Thoracic aorta (tissue), 2 donors: ENCODE results near the gene PATZ1. TPM values are rescaled to one million over a fixed set of nuclear protein-coding genes. Genes with fewer than 3 reads are reported as not detected.
"Not testable (repeated sequence)": the region's sequence is repeated elsewhere in the genome, so short reads cannot be mapped to it uniquely, and the experiment has no call there.

Experiments
- ATAC-seq: fragments of 150-250 bp; one replicate; pipeline ENCODE4 v1.8.0; 2017; ENCODE audit warnings: low read depth; ENCODE audit not compliant: insufficient number of reproducible peaks, low FRiP score
- DNase-seq: peaks from one replicate; pipeline ENCODE4 v3.0.0-alpha.2; 2020; ENCODE audit warnings: low spot score
- H3K27ac ChIP-seq, 2 donors: fragments of 200-600 bp; sonication (generic); 1 replicate in 1 of 2; 2 replicates in 1 of 2; pipeline ENCODE4 v1.5.1; 2016; ENCODE audit warnings: mild to moderate bottlenecking in 2 of 2, moderate library complexity in 2 of 2
- H3K27me3 ChIP-seq: fragments of 200-600 bp; sonication (generic); replicated peaks from 2 replicates; pipeline ENCODE4 v1.6.0; 2016; ENCODE audit warnings: mild to moderate bottlenecking; ENCODE audit not compliant: insufficient read depth
- H3K36me3 ChIP-seq: fragments of 200-600 bp; sonication (generic); one replicate; pipeline ENCODE4 v1.5.1; 2016
- H3K4me1 ChIP-seq, 2 donors: fragments of 200-600 bp; sonication (generic); 1 replicate in 1 of 2; 2 replicates in 1 of 2; pipeline versions ENCODE4 v1.5.1 to v1.6.0; 2016; ENCODE audit warnings: low read depth in 2 of 2, mild to moderate bottlenecking in 1 of 2; ENCODE audit not compliant: control insufficient read depth in 1 of 2
- H3K4me3 ChIP-seq: fragments of 200-600 bp; sonication (generic); 2 replicates; pipeline ENCODE4 v1.5.1; 2016; ENCODE audit warnings: mild to moderate bottlenecking
- H3K9me3 ChIP-seq: fragments of 200-600 bp; sonication (generic); 2 replicates; pipeline ENCODE4 v1.5.1; 2016
- total RNA-seq, 2 donors: library from RNA; depleted of rRNA; stranded (reverse); fragments of >200 nt; gene quantifications; one replicate each; pipeline versions ENCODE4 v1.1.0 to v1.2.3, GENCODE V29; 2016
- TF ChIP-seq, protein P1 (sequence below): fragments of 200-600 bp; sonication (generic); IDR thresholded peaks from one replicate; pipeline ENCODE4 v1.5.1; 2019; ENCODE audit warnings: antibody characterized with exemption

PATZ1 gene
- total RNA-seq: 10 to 100 TPM; 14.6 to 15.2 TPM

- Histone ChIP-seq H3K9me3 (no peaks in the 10 kb centered on the region), H3K27ac (peak within 1 kb of the TSS; percentile 78 to 85), H3K27me3 (no peaks in the 10 kb centered on the region), H3K4me1 (peaks cover 22 to 40% of the 10 kb centered on the region in 2 donors), H3K4me3 (peak within 1 kb of the TSS; percentile 91), H3K36me3 (peaks cover 5% of the 10 kb centered on the region)
- TF ChIP-seq, protein P1, sequence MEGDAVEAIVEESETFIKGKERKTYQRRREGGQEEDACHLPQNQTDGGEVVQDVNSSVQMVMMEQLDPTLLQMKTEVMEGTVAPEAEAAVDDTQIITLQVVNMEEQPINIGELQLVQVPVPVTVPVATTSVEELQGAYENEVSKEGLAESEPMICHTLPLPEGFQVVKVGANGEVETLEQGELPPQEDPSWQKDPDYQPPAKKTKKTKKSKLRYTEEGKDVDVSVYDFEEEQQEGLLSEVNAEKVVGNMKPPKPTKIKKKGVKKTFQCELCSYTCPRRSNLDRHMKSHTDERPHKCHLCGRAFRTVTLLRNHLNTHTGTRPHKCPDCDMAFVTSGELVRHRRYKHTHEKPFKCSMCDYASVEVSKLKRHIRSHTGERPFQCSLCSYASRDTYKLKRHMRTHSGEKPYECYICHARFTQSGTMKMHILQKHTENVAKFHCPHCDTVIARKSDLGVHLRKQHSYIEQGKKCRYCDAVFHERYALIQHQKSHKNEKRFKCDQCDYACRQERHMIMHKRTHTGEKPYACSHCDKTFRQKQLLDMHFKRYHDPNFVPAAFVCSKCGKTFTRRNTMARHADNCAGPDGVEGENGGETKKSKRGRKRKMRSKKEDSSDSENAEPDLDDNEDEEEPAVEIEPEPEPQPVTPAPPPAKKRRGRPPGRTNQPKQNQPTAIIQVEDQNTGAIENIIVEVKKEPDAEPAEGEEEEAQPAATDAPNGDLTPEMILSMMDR: no peak
- DNase-seq (no peak), ATAC-seq (no peak)
These were observed at the start of gene PATZ1 for GRCh38 chr22:31346255-31346732. Gene PATZ1 (minus strand): TSS chr22:31346346. CDS start chr22:31345602, 744 bp downstream.

DNA sequence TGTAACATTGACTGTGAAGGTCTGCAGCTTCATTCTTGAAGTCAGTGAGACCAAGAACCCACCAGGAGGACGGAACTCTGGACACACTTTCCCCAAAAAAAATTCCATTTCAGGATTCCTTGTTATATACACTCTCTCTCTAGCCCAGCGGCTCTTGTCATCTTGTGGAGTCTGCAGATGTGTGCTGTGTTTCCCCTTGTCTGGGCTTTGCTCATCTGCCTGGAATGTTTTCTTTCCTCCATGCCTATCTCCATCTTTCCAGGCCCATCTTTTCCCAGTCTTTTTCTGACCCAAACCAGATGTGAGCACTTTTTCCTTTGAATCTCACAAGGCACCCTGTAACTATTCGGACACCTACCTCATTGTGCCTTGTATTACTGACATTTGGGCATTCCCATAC is 48.2 kb upstream of the PATZ1 start:
- H3K4me1 ChIP-seq: peaks cover 0 to 6% of the 10 kb centered on the region in 2 donors
- ATAC-seq: no peak
- no peak overlapping the region for H3K27ac ChIP-seq
- no peaks in the 10 kb centered on the region for H3K9me3 ChIP-seq
- no peak for DNase-seq
- H3K27me3 ChIP-seq: no peaks in the 10 kb centered on the region
- H3K4me3 ChIP-seq: no peak overlapping the region
- TF ChIP-seq, protein P1: no peak
- H3K36me3 ChIP-seq: no peaks in the 10 kb centered on the region

DNA sequence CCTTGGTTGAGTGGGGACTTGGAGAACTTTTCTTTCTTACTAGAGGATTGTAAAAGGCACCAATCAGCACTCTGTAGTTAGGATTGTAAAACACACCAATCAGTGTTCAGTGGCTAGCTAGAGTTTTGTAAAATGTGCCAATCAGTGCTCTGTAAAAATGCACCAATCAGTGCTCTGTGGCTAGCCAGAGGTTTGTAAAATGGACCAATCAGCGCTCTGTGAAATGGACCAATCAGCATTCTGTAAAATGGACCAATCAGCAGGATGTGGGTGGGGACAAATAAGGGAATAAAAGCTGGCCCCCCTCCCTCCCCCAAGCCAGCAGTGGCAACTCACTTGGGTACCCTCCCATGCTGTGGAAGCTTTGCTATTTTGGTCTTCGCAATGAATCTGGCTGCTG is 47.7 kb upstream of the PATZ1 start:
- no peaks in the 10 kb centered on the region for H3K27me3 ChIP-seq
- DNase-seq (no peak), ATAC-seq (no peak)
- no peak overlapping the region for H3K4me3 ChIP-seq
- TF ChIP-seq, protein P1: no peak
- H3K4me1 ChIP-seq: peaks cover 0 to 4% of the 10 kb centered on the region in 2 donors
- no peaks in the 10 kb centered on the region for H3K9me3 ChIP-seq
- no peaks in the 10 kb centered on the region for H3K36me3 ChIP-seq
- H3K27ac ChIP-seq: no peak overlapping the region

- not testable (repeated sequence) for H3K9me3 ChIP-seq, H3K36me3 ChIP-seq, DNase-seq, H3K4me3 ChIP-seq, H3K4me1 ChIP-seq, H3K27me3 ChIP-seq, ATAC-seq, H3K27ac ChIP-seq
These were observed 32.5 kb upstream of the PATZ1 start for GRCh38 chr22:31378651-31379050.

DNA sequence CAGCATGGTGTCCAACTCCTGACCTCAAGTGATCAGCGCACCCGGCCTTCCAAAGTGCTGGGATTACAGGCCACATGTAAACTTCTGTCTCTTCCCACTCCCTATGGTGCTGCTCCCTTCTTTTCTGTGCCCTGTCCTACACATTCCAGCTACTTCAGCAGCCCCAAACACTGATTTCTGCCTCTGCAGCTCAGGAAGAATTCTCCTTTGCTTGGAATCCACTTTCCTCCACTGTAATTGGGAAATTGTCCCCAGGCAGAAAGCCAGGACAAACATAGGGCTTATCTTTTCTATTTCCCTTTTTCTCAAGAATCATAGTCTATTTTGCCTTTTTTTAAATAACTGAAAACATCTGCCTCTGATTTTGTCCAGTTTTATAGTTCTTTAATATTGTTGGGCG is 32.0 kb upstream of the PATZ1 start:
- DNase-seq (no peak), ATAC-seq (no peak)
- Histone ChIP-seq H3K4me1 (peaks cover 0 to 2% of the 10 kb centered on the region in 2 donors), H3K9me3 (no peaks in the 10 kb centered on the region), H3K27me3 (no peaks in the 10 kb centered on the region), H3K27ac (no peak overlapping the region), H3K4me3 (no peak overlapping the region), H3K36me3 (no peaks in the 10 kb centered on the region)
- TF ChIP-seq, protein P1: no peak

- Histone ChIP-seq H3K27ac (no peak overlapping the region), H3K9me3 (no peaks in the 10 kb centered on the region), H3K36me3 (no peaks in the 10 kb centered on the region), H3K4me1 (peaks cover 0 to 2% of the 10 kb centered on the region in 2 donors), H3K4me3 (no peak overlapping the region), H3K27me3 (no peaks in the 10 kb centered on the region)
- ATAC-seq (no peak), DNase-seq (no peak)
- TF ChIP-seq, protein P1: no peak
These were observed 31.5 kb upstream of the PATZ1 start for GRCh38 chr22:31377612-31378011.
